C4-2B (cell line): ENCODE data around the gene TRRAP.
"Not testable (repeated sequence)": the region's sequence is repeated elsewhere in the genome, so short reads cannot be mapped to it uniquely, and the experiment has no call there.

Experiments used
- H3K27ac ChIP-seq: fragments of 450-650 bp; 2 replicates; pipeline ENCODE4 v1.5.1; 2017
- CTCF ChIP-seq: fragments of 450-650 bp; conservative IDR thresholded peaks from 2 replicates; pipeline ENCODE4 v1.5.1; 2017; ENCODE audit warnings: mild to moderate bottlenecking
- ZFX ChIP-seq: fragments of 450-650 bp; IDR thresholded peaks from 2 replicates; pipeline ENCODE4 v1.6.1; 2017

TRRAP gene

GRCh38 chr7:98866765-98867164 lies 11.6 kb upstream of the TRRAP start:
- H3K27ac ChIP-seq = no peak overlapping the region
- no peak for TF ChIP-seq CTCF
- TF ChIP-seq ZFX = no peak

DNA sequence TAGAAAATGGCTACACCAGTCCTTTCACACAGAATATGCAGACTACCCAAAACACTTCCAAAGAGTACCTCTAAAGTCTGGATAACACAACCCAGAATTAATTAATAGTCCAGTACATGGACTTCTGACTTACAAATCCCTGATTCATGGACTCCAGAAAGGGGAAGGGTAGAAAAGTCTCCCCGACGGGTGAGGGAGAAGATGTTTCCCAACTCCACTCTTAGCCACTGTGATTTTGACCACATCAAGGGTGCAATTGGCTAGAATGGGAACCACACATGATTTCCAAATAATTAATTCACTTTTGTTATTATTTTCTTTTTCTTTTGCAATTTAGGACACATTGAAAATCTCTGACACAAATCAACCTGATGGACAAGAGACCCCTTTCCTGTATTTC lies 9.9 kb upstream of the TRRAP start:
- no peak overlapping the region for H3K27ac ChIP-seq
- TF ChIP-seq ZFX (no peak), CTCF (no peak)

DNA sequence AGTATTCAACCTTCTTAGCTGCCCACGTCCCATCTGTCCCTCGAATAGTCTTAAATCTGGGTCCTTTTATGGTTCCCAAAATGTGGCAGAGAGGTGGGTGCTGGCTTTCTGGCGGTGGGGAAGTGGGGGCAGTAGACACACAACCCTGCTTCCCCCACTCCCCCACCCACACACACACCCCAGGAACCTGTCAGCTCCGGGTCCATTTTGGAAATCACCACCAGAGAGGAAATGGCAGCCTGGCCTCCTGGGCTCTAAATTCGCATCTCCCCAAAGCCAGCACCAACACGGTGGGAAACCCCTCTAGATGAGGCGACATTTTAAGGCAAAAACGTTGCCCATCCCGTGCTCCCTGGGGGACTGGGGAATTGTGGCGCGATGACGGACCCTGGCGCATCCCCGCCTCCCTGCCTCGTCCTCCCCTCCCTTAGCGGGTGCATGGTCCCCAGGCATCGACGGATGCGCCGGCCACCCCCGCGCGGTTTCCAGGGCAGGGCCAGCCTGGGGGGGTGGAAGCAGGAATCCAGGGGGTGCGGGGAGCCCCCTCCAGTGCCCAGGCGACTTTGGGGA lies 9.2 kb upstream of the TRRAP start:
- no peak for TF ChIP-seq ZFX
- TF ChIP-seq CTCF = no peak
- H3K27ac ChIP-seq = no peak overlapping the region

- H3K27ac ChIP-seq = no peak within 1 kb of the TSS
- no peak for TF ChIP-seq CTCF
- no peak for TF ChIP-seq ZFX
These were observed 8.7 kb upstream of the TRRAP start, which contains the start of gene TMEM130 for GRCh38 chr7:98869597-98870120. Gene TMEM130 (minus strand): TSS chr7:98870014. CDS start chr7:98869861, 153 bp downstream.

GRCh38 chr7:98870121-98870651 lies 8.1 kb upstream of the TRRAP start:
- TF ChIP-seq ZFX = no peak
- TF ChIP-seq CTCF = no peak
- H3K27ac ChIP-seq = no peak overlapping the region

- TF ChIP-seq CTCF (no peak), ZFX (no peak)
- H3K27ac ChIP-seq = no peak overlapping the region
These were observed 7.4 kb upstream of the TRRAP start for GRCh38 chr7:98870807-98871491.

DNA sequence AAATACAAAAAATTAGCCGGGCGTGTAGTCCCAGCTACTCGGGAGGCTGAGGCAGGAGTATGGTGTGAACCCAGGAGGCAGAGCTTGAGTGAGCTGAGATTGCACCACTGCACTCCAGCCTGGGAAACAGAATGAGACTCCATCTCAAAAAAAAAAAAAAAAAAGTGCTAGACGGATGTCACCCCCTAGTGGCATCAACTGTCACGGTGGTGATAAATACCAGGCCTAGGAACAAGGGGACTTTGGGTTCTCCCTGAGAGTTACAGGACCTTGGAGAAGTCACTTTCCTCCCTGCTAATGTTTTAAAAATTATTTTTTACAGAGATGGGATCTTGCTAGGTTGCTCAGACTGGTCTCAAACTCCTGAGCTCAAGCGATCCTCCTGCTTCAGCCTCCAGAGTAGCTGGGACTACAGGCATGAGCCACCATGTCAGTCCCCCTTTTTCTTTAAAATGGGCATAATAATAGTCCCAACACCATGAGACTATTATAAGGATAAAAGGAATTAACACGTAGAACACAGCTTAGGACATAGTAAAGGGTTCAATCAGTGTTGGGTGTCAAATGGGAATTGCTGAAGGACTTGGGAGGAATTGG lies 5.9 kb upstream of the TRRAP start:
- TF ChIP-seq ZFX (no peak), CTCF (peak; percentile 79)
- no peak overlapping the region for H3K27ac ChIP-seq

GRCh38 chr7:98873610-98874009 lies 4.7 kb upstream of the TRRAP start:
- not testable (repeated sequence) for H3K27ac ChIP-seq
